Stimulated activated CD4-positive, alpha-beta T cell treated with anti-CD3 and anti-CD28 coated beads, TNF-alpha, amount 100 ng/mL, for 1 hour (primary cell): Measurements from ENCODE around the gene KYNU.
"Not testable (repeated sequence)": the region's sequence is repeated elsewhere in the genome, so short reads cannot be mapped to it uniquely, and the experiment has no call there.

Experiments used
- DNase-seq, 3 donors: peaks; one replicate each; pipeline ENCODE4 v3.0.0-alpha.2; 2020; ENCODE audit warnings: low read depth in 3 of 3, low spot score in 1 of 3

Gene KYNU

GRCh38 chr2:143084462-143084861 is 207.0 kb downstream of the KYNU start:
- no peak for DNase-seq

GRCh38 chr2:143085125-143085784 is 207.8 kb downstream of the KYNU start:
- DNase-seq = no peak

- DNase-seq = no peak
Measured at GRCh38 chr2:143087033-143087432, 209.6 kb downstream of the KYNU start.

DNA sequence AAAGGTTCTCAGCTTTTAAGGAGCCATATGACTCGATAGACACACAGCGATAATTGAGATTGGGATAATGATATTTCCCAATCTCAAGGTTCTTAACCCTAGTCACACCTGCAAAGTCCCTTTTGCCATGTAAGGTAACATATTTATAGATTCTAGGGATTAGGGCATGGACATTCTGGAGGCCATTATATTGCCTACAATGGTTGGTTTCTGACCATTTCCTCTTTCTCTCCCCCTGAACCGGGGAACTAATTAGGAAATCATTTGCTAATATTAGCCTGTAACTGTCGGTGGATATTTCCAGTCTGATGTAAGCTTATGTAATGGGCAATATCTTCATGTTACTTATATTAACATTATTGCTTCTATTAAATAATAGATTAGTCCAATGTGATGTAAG is 210.9 kb downstream of the KYNU start:
- DNase-seq = no peak

GRCh38 chr2:143089520-143089919 is 212.1 kb downstream of the KYNU start:
- not testable (repeated sequence) for DNase-seq
